Osteocyte (in vitro differentiated cells): ENCODE measurements around the gene TSPAN18. TPM values are rescaled to one million over a fixed set of nuclear protein-coding genes. Genes with fewer than 3 reads are reported as not detected.
"Not testable (repeated sequence)": the region's sequence is repeated elsewhere in the genome, so short reads cannot be mapped to it uniquely, and the experiment has no call there.

Source experiments
- DNase-seq: peaks from one replicate; pipeline ENCODE4 v3.0.0; 2021; ENCODE audit warnings: mixed read lengths; ENCODE audit not compliant: unreplicated experiment; ENCODE audit errors: extremely low spot score
- H3K27ac Mint-ChIP-seq: one replicate; pipeline ENCODE4 v1.8.0; 2021; ENCODE audit warnings: mild to moderate bottlenecking, mixed read lengths; ENCODE audit not compliant: unreplicated experiment
- H3K27me3 Mint-ChIP-seq: one replicate; pipeline ENCODE4 v1.8.0; 2021; ENCODE audit warnings: mixed read lengths; ENCODE audit not compliant: unreplicated experiment
- H3K36me3 Mint-ChIP-seq: one replicate; pipeline ENCODE4 v1.8.0; 2021; ENCODE audit warnings: mixed read lengths; ENCODE audit not compliant: unreplicated experiment
- H3K4me1 Mint-ChIP-seq: one replicate; pipeline ENCODE4 v1.8.0; 2021; ENCODE audit warnings: mixed read lengths; ENCODE audit not compliant: unreplicated experiment
- H3K4me3 Mint-ChIP-seq: one replicate; pipeline ENCODE4 v1.8.0; 2021; ENCODE audit warnings: mild to moderate bottlenecking, moderate library complexity, mixed read lengths; ENCODE audit not compliant: unreplicated experiment
- H3K9me3 Mint-ChIP-seq: one replicate; pipeline ENCODE4 v1.8.0; 2021; ENCODE audit warnings: mixed read lengths; ENCODE audit not compliant: unreplicated experiment
- total RNA-seq: library from RNA; stranded (reverse); gene quantifications from 2 replicates; pipeline ENCODE4 v1.2.1, GENCODE V29; 2021
- TF ChIP-seq, protein P1 (sequence below): fragments of 200-600 bp; sonication (generic); IDR thresholded peaks from 2 replicates; pipeline ENCODE4 v1.5.0; 2021; ENCODE audit warnings: antibody characterized with exemption, mild to moderate bottlenecking, moderate library complexity

The TSPAN18 gene
- total RNA-seq, 1 donor from 2014 or later: 13.4 TPM

DNA sequence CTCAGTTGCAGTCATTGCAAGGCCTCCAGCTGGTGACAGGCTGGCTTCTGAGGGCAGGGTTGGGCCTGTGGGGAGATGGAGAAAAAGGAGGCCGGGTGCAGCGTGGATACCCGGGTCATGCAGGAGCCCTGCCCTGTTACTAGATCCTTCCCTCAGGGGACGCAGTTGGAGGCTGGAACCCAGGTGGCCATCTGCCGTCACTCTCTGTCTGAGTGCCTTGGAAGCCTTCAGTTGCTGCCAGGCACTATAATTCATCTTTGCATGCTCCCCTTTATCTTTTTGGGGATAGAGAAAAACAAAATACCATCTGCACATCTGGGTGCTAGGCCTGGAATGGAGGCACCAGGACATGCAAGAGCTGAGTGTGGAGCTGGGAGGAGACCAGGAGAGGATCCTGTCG is 141.3 kb downstream of the TSPAN18 start:
- Mint-ChIP-seq H3K4me3 (no peak overlapping the region), H3K27me3 (no peaks in the 10 kb centered on the region), H3K4me1 (peaks cover 23% of the 10 kb centered on the region), H3K9me3 (no peaks in the 10 kb centered on the region), H3K36me3 (no peaks in the 10 kb centered on the region), H3K27ac (no peak overlapping the region)
- DNase-seq: no peak
- TF ChIP-seq, protein P1, sequence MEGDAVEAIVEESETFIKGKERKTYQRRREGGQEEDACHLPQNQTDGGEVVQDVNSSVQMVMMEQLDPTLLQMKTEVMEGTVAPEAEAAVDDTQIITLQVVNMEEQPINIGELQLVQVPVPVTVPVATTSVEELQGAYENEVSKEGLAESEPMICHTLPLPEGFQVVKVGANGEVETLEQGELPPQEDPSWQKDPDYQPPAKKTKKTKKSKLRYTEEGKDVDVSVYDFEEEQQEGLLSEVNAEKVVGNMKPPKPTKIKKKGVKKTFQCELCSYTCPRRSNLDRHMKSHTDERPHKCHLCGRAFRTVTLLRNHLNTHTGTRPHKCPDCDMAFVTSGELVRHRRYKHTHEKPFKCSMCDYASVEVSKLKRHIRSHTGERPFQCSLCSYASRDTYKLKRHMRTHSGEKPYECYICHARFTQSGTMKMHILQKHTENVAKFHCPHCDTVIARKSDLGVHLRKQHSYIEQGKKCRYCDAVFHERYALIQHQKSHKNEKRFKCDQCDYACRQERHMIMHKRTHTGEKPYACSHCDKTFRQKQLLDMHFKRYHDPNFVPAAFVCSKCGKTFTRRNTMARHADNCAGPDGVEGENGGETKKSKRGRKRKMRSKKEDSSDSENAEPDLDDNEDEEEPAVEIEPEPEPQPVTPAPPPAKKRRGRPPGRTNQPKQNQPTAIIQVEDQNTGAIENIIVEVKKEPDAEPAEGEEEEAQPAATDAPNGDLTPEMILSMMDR: no peak

GRCh38 chr11:44868455-44869421 is 142.0 kb downstream of the TSPAN18 start:
- H3K4me1 Mint-ChIP-seq: peaks cover 17% of the 10 kb centered on the region
- TF ChIP-seq, protein P1: no peak
- no peaks in the 10 kb centered on the region for H3K9me3 Mint-ChIP-seq

DNA sequence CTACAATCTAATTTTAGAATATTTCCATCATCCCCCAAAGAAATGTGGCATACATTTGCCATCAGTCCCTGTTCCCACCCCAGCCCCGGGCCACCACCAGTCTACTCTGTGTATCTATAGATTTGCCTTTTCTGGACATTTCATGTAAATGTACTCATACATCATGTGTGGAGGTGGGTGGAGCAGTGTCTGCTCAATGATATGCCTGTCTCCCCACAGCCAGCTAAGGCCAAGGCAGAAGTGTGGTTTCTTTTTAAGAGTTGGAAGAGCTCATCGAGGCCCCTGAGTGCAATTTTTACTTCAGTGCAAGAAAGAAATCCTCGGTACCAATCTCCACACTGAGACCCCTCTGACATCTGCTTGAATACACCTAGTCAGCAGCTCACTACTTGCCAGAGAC is 143.4 kb downstream of the TSPAN18 start:
- DNase-seq: no peak
- no peaks in the 10 kb centered on the region for H3K27me3 Mint-ChIP-seq
- H3K4me3 Mint-ChIP-seq: no peak overlapping the region
- H3K27ac Mint-ChIP-seq: no peak overlapping the region
- H3K9me3 Mint-ChIP-seq: no peaks in the 10 kb centered on the region
- TF ChIP-seq, protein P1: no peak
- no peaks in the 10 kb centered on the region for H3K36me3 Mint-ChIP-seq
- H3K4me1 Mint-ChIP-seq: peaks cover 15% of the 10 kb centered on the region

More at GRCh38 chr11:44868455-44869421, 142.0 kb downstream of the TSPAN18 start:
- no peaks in the 10 kb centered on the region for H3K27me3 Mint-ChIP-seq
- H3K4me3 Mint-ChIP-seq: no peak overlapping the region
- no peak overlapping the region for H3K27ac Mint-ChIP-seq
- no peaks in the 10 kb centered on the region for H3K36me3 Mint-ChIP-seq
- DNase-seq: no peak

DNA sequence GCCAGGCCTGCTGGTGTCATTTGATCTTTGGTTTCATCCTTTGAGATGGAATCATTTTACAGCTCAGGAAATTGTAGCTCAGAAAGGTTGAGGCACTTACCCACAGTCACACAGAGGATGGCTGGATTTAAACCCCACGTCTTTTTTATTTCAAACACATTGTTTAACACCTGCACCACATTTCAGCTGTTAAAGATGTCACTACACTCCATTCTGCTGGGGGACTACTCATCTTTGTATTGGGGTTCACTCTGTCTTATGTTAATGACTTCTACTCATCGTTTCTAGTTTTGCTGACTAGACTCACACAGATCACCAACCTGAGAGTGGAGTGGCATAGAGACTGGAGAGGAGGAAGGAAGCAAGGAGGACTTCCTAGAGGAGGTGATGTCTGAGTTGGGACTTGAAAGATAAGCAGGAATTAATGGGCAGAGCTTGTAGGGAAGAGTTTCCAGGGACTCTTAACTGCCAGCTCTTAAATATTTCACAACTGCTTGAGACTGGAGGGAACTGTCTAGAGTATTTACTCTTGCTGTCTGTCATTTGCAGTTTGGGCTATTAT is 143.9 kb downstream of the TSPAN18 start:
- Mint-ChIP-seq H3K9me3 (no peaks in the 10 kb centered on the region), H3K27me3 (no peaks in the 10 kb centered on the region), H3K4me1 (peaks cover 12% of the 10 kb centered on the region), H3K27ac (no peak overlapping the region), H3K4me3 (no peak overlapping the region), H3K36me3 (no peaks in the 10 kb centered on the region)
- no peak for DNase-seq
- TF ChIP-seq, protein P1: no peak

DNA sequence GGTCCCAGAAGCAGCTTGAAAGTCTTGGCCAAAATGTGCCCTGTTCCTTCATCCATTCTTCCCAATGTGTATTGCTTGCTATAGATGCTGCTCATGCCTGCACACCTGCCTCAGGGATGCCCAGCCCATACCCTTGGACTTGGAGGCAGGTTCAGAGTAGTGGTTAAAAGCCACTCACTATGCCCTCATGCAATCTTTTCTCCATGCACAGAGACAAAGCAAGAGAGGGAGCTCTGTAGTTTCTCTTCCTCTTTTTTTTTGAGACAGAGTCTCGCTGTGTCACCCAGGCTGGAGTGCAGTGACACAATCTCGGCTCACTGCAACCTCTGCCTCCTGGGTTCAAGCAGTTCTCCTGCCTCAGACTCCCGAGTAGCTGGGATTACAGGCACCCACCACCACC is 144.9 kb downstream of the TSPAN18 start:
- not testable (repeated sequence) for H3K27ac Mint-ChIP-seq, DNase-seq, H3K4me3 Mint-ChIP-seq, H3K27me3 Mint-ChIP-seq, H3K9me3 Mint-ChIP-seq, H3K36me3 Mint-ChIP-seq
- H3K4me1 Mint-ChIP-seq: peaks cover 10% of the 10 kb centered on the region
